HepG2 (cell line): Measurements from ENCODE around the gene CTCF. TPM values are rescaled to one million over a fixed set of nuclear protein-coding genes. Genes with fewer than 3 reads are reported as not detected.
A peak's percentile ranks its signal among the peaks of the same experiment; 100 is the strongest.

Experiments
- AHR ChIP-seq: IDR thresholded peaks from 2 replicates; pipeline ENCODE4 v1.6.1; 2018; ENCODE audit warnings: missing genetic modification reagents, missing compliant biosample characterization
- ASH2L ChIP-seq: fragments of 300-600, 200-600 bp; sonication (generic); IDR thresholded peaks from 2 replicates; pipeline ENCODE4 v1.7.0; 2017; ENCODE audit warnings: low read depth, mild to moderate bottlenecking, moderate library complexity, mixed read lengths, low read length; ENCODE audit not compliant: insufficient read length
- CHD4 ChIP-seq: fragments of 200-600 bp; sonication (generic); IDR thresholded peaks from 2 replicates; pipeline ENCODE4 v1.7.0; 2017; ENCODE audit warnings: mild to moderate bottlenecking, low read length, borderline replicate concordance
- FOSL1 ChIP-seq: sonication (generic); formaldehyde crosslinking; IDR thresholded peaks from 2 replicates; pipeline ENCODE4 v1.9.0; 2021; ENCODE audit warnings: missing genetic modification reagents, borderline replicate concordance
- GABPB1 ChIP-seq: IDR thresholded peaks from 2 replicates; pipeline ENCODE4 v1.6.1; 2016; ENCODE audit warnings: mild to moderate bottlenecking, missing genetic modification reagents, moderate library complexity, missing compliant biosample characterization
- GATA4 ChIP-seq: sonication (generic); IDR thresholded peaks from 2 replicates; pipeline ENCODE4 v1.6.1; 2016; ENCODE audit warnings: antibody characterized with exemption, low read depth, borderline replicate concordance
- GPN1 ChIP-seq: sonication (generic); formaldehyde crosslinking; IDR thresholded peaks from 2 replicates; pipeline ENCODE4 v1.5.1; 2020; ENCODE audit warnings: missing genetic modification reagents, borderline replicate concordance
- MTA3 ChIP-seq: sonication (generic); formaldehyde crosslinking; IDR thresholded peaks from 2 replicates; pipeline ENCODE4 v1.4.0; 2020; ENCODE audit warnings: missing genetic modification reagents
- NFKB2 ChIP-seq: sonication (generic); formaldehyde crosslinking; IDR thresholded peaks from 2 replicates; pipeline ENCODE4 v1.4.0; 2020; ENCODE audit warnings: missing genetic modification reagents, borderline replicate concordance
- SMARCE1 ChIP-seq: fragments of 450-650 bp; IDR thresholded peaks from 2 replicates; pipeline ENCODE4 v1.6.1; 2017; ENCODE audit warnings: borderline replicate concordance
- SP4 ChIP-seq: sonication (generic); formaldehyde crosslinking; IDR thresholded peaks from 2 replicates; pipeline ENCODE4 v1.8.1; 2023; ENCODE audit warnings: mild to moderate bottlenecking, missing genetic modification reagents
- TBP ChIP-seq: sonication (generic); formaldehyde crosslinking; IDR thresholded peaks from 2 replicates; pipeline ENCODE4 v1.5.0; 2020; ENCODE audit warnings: missing genetic modification reagents
- ZKSCAN8 ChIP-seq: IDR thresholded peaks from 2 replicates; pipeline ENCODE4 v1.6.1; 2016; ENCODE audit warnings: borderline replicate concordance, missing genetic modification reagents, missing compliant biosample characterization
- ZMAT3 ChIP-seq: sonication (generic); formaldehyde crosslinking; conservative IDR thresholded peaks from 2 replicates; pipeline ENCODE4 v1.7.0; 2021; ENCODE audit warnings: missing genetic modification reagents
- ZNF143 ChIP-seq: sonication (generic); formaldehyde crosslinking; IDR thresholded peaks from 2 replicates; pipeline ENCODE4 v1.4.0; 2020; ENCODE audit warnings: missing genetic modification reagents
- ZNF468 ChIP-seq: sonication (generic); formaldehyde crosslinking; IDR thresholded peaks from 2 replicates; pipeline ENCODE4 v1.8.0; 2022; ENCODE audit warnings: mild to moderate bottlenecking, moderate library complexity, missing genetic modification reagents
- ZNF678 ChIP-seq: sonication (generic); formaldehyde crosslinking; IDR thresholded peaks from 2 replicates; pipeline ENCODE4 v1.4.0; 2020; ENCODE audit warnings: mild to moderate bottlenecking, missing genetic modification reagents
- ZNF761 ChIP-seq: sonication (generic); formaldehyde crosslinking; conservative IDR thresholded peaks from 2 replicates; pipeline ENCODE4 v1.4.0; 2020; ENCODE audit warnings: mild to moderate bottlenecking, missing genetic modification reagents
- polyA plus RNA-seq, 8 experiments: library from polyadenylated mRNA; depleted of rRNA in 3 of 8; stranded (reverse) in 7 of 8; unstranded in 1 of 8; fragments of >200 nt; fragmentation: Illumina TruSeq in 4 of 8; extraction: Trizol in 4 of 8; gene quantifications; 2 replicates each; pipeline versions ENCODE4 v1.2.1 to v1.2.3, GENCODE V29; 2011 to 2016; ENCODE audit warnings: low read depth in 4 of 8, missing spikeins in 1 of 8, mixed read lengths in 1 of 8; ENCODE audit not compliant: insufficient read depth in 1 of 8
- total RNA-seq, 5 experiments: library from RNA; depleted of rRNA; stranded (reverse); fragments of >200 nt; fragmentation: Illumina TruSeq; extraction: Trizol; gene quantifications; 2 replicates each; pipeline ENCODE4 v1.2.3, GENCODE V29; 2016; ENCODE audit warnings: low read depth in 1 of 5
- TF ChIP-seq, protein P1 (sequence below): sonication (generic); formaldehyde crosslinking; IDR thresholded peaks from 2 replicates; pipeline ENCODE4 v1.4.0; 2020; ENCODE audit warnings: low read depth, missing genetic modification reagents
- TF ChIP-seq, protein P2 (sequence below): sonication (generic); formaldehyde crosslinking; IDR thresholded peaks from 2 replicates; pipeline ENCODE4 v1.5.0; 2020; ENCODE audit warnings: mild to moderate bottlenecking, missing genetic modification reagents, borderline replicate concordance
- TF ChIP-seq, protein P3 (sequence below): sonication (generic); formaldehyde crosslinking; IDR thresholded peaks from 2 replicates; pipeline ENCODE4 v1.5.0; 2020; ENCODE audit warnings: mild to moderate bottlenecking, missing genetic modification reagents

Gene CTCF
- total and polyA plus RNA-seq, 2 of the 13 experiments (the other 11 are each of a cell fraction or from before 2014, with no cell fraction given) = 19.5 to 37.5 TPM

DNA sequence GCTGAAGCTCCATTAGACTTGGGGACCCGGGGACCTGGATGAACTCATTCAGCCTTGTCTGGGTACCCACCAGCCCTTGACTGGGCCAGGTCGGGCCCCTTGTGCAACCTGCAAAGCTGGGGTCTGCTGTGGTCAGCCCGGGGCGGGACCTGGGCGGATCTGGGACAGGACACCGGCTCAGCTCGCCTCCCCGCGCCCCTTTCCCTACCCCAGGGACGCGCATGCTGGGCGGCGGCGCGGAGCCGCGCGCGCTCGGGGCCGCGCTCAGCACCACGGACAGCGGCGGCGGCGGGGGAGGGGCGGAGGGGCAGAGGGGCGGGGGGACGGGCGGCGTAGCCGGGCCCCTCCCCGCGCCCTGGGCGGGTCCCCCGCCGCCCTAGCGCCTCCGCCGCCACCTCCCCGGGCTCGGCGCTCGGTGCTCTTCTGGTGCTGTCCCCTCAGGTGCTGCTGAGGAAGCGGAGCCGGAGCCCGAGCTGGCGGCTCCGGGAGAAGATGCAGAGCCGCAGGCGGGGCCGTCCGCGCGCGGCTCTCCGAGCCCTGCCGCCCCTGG lies 90.3 kb downstream of the CTCF start (continued):
- TF ChIP-seq GATA4 = no peak
- TF ChIP-seq, protein P1, sequence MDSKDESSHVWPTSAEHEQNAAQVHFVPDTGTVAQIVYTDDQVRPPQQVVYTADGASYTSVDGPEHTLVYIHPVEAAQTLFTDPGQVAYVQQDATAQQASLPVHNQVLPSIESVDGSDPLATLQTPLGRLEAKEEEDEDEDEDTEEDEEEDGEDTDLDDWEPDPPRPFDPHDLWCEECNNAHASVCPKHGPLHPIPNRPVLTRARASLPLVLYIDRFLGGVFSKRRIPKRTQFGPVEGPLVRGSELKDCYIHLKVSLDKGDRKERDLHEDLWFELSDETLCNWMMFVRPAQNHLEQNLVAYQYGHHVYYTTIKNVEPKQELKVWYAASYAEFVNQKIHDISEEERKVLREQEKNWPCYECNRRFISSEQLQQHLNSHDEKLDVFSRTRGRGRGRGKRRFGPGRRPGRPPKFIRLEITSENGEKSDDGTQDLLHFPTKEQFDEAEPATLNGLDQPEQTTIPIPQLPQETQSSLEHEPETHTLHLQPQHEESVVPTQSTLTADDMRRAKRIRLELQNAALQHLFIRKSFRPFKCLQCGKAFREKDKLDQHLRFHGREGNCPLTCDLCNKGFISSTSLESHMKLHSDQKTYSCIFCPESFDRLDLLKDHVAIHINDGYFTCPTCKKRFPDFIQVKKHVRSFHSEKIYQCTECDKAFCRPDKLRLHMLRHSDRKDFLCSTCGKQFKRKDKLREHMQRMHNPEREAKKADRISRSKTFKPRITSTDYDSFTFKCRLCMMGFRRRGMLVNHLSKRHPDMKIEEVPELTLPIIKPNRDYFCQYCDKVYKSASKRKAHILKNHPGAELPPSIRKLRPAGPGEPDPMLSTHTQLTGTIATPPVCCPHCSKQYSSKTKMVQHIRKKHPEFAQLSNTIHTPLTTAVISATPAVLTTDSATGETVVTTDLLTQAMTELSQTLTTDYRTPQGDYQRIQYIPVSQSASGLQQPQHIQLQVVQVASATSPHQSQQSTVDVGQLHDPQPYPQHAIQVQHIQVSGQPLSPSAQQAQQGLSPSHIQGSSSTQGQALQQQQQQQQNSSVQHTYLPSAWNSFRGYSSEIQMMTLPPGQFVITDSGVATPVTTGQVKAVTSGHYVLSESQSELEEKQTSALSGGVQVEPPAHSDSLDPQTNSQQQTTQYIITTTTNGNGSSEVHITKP (CRISPR knock-in tag) = no peak
- TF ChIP-seq GPN1 (CRISPR knock-in tag) = no peak
- peak; percentile 79; the same call in 1 of the 2 replicates for TF ChIP-seq NFKB2 (CRISPR knock-in tag)
- no peak; the same call in 1 of the 2 replicates for TF ChIP-seq GABPB1 (CRISPR knock-in tag)
- TF ChIP-seq ZMAT3 = peak; percentile 76; the same call in 1 of the 2 replicates
- TF ChIP-seq TBP = no peak
- TF ChIP-seq ZNF678 (CRISPR knock-in tag) = no peak
- 0 out of 2 replicates have a peak, but pooled peaks have one; percentile 38 for TF ChIP-seq AHR
- TF ChIP-seq SP4 = 0 out of 2 replicates have a peak, but pooled peaks have one; percentile 23
- no peak for TF ChIP-seq FOSL1
- 0 out of 2 replicates have a peak, but pooled peaks have one; percentile 72 for TF ChIP-seq ZNF468
- TF ChIP-seq CHD4 = no peak
- no peak for TF ChIP-seq ZNF761
- TF ChIP-seq, protein P2, sequence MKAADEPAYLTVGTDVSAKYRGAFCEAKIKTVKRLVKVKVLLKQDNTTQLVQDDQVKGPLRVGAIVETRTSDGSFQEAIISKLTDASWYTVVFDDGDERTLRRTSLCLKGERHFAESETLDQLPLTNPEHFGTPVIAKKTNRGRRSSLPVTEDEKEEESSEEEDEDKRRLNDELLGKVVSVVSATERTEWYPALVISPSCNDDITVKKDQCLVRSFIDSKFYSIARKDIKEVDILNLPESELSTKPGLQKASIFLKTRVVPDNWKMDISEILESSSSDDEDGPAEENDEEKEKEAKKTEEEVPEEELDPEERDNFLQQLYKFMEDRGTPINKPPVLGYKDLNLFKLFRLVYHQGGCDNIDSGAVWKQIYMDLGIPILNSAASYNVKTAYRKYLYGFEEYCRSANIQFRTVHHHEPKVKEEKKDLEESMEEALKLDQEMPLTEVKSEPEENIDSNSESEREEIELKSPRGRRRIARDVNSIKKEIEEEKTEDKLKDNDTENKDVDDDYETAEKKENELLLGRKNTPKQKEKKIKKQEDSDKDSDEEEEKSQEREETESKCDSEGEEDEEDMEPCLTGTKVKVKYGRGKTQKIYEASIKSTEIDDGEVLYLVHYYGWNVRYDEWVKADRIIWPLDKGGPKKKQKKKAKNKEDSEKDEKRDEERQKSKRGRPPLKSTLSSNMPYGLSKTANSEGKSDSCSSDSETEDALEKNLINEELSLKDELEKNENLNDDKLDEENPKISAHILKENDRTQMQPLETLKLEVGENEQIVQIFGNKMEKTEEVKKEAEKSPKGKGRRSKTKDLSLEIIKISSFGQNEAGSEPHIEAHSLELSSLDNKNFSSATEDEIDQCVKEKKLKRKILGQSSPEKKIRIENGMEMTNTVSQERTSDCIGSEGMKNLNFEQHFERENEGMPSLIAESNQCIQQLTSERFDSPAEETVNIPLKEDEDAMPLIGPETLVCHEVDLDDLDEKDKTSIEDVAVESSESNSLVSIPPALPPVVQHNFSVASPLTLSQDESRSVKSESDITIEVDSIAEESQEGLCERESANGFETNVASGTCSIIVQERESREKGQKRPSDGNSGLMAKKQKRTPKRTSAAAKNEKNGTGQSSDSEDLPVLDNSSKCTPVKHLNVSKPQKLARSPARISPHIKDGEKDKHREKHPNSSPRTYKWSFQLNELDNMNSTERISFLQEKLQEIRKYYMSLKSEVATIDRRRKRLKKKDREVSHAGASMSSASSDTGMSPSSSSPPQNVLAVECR (CRISPR knock-in tag) = peak; percentile 66; the same call in 1 of the 2 replicates
- TF ChIP-seq, protein P3, sequence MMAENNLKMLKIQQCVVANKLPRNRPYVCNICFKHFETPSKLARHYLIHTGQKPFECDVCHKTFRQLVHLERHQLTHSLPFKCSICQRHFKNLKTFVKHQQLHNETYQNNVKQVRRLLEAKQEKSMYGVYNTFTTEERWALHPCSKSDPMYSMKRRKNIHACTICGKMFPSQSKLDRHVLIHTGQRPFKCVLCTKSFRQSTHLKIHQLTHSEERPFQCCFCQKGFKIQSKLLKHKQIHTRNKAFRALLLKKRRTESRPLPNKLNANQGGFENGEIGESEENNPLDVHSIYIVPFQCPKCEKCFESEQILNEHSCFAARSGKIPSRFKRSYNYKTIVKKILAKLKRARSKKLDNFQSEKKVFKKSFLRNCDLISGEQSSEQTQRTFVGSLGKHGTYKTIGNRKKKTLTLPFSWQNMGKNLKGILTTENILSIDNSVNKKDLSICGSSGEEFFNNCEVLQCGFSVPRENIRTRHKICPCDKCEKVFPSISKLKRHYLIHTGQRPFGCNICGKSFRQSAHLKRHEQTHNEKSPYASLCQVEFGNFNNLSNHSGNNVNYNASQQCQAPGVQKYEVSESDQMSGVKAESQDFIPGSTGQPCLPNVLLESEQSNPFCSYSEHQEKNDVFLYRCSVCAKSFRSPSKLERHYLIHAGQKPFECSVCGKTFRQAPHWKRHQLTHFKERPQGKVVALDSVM = 0 out of 2 replicates have a peak, but pooled peaks have one; percentile 23
- TF ChIP-seq ZKSCAN8 (CRISPR knock-in tag) = no peak
- TF ChIP-seq SMARCE1 = no peak
- TF ChIP-seq MTA3 (CRISPR knock-in tag) = no peak
- TF ChIP-seq ZNF143 (CRISPR knock-in tag) = no peak
- TF ChIP-seq ASH2L = no peak
